Chondrocyte (in vitro differentiated cells): ENCODE data around the gene LRRC55. TPM values are rescaled to one million over a fixed set of nuclear protein-coding genes. Genes with fewer than 3 reads are reported as not detected.

Experiments used
- DNase-seq: peaks from one replicate; pipeline ENCODE4 v3.0.0; 2021; ENCODE audit warnings: mixed read lengths, low spot score
- H3K27ac Mint-ChIP-seq: one replicate; pipeline ENCODE4 v1.8.0; 2021; ENCODE audit warnings: mild to moderate bottlenecking, moderate library complexity, mixed read lengths; ENCODE audit not compliant: unreplicated experiment
- H3K27me3 Mint-ChIP-seq: 2 replicates; pipeline ENCODE4 v1.8.0; 2021; ENCODE audit warnings: low read depth, mixed read lengths
- H3K36me3 Mint-ChIP-seq: 2 replicates; pipeline ENCODE4 v1.8.0; 2021; ENCODE audit warnings: low read depth, mixed read lengths
- H3K4me1 Mint-ChIP-seq: 2 replicates; pipeline ENCODE4 v1.8.0; 2021; ENCODE audit warnings: low read depth, mild to moderate bottlenecking, mixed read lengths
- H3K4me3 Mint-ChIP-seq: one replicate; pipeline ENCODE4 v1.8.0; 2021; ENCODE audit warnings: mild to moderate bottlenecking, moderate library complexity, mixed read lengths; ENCODE audit not compliant: unreplicated experiment
- H3K9me3 Mint-ChIP-seq: 2 replicates; pipeline ENCODE4 v1.8.0; 2021; ENCODE audit warnings: low read depth, mixed read lengths
- CTCF ChIP-seq: fragments of 200-600 bp; sonication (generic); IDR thresholded peaks from 2 replicates; pipeline ENCODE4 v1.5.0; 2021; ENCODE audit warnings: antibody characterized with exemption, mild to moderate bottlenecking, moderate library complexity
- total RNA-seq: library from RNA; stranded (reverse); gene quantifications from 3 replicates; pipeline ENCODE4 v1.2.1, GENCODE V29; 2021

The LRRC55 gene
- total RNA-seq, 1 donor from 2014 or later: not detected

- DNase-seq: no peak
- no peaks in the 10 kb centered on the region for H3K4me1 Mint-ChIP-seq
- H3K27me3 Mint-ChIP-seq: peaks cover 21% of the 10 kb centered on the region
- no peak for TF ChIP-seq CTCF
- H3K36me3 Mint-ChIP-seq: no peaks in the 10 kb centered on the region
- no peak overlapping the region for H3K4me3 Mint-ChIP-seq
- no peak overlapping the region for H3K27ac Mint-ChIP-seq
- peaks cover 2% of the 10 kb centered on the region for H3K9me3 Mint-ChIP-seq
These were observed 42.4 kb downstream of the LRRC55 start for GRCh38 chr11:57224128-57224527.

GRCh38 chr11:57224537-57224936, 42.8 kb downstream of the LRRC55 start:
- H3K9me3 Mint-ChIP-seq: peaks cover 2% of the 10 kb centered on the region
- H3K27ac Mint-ChIP-seq: no peak overlapping the region
- H3K27me3 Mint-ChIP-seq: peaks cover 23% of the 10 kb centered on the region
- H3K36me3 Mint-ChIP-seq: no peaks in the 10 kb centered on the region
- TF ChIP-seq CTCF: no peak
- no peak overlapping the region for H3K4me3 Mint-ChIP-seq
- no peaks in the 10 kb centered on the region for H3K4me1 Mint-ChIP-seq
- no peak for DNase-seq

- Mint-ChIP-seq H3K4me3 (no peak overlapping the region), H3K27me3 (peaks cover 52% of the 10 kb centered on the region), H3K9me3 (peaks cover 2% of the 10 kb centered on the region), H3K36me3 (no peaks in the 10 kb centered on the region), H3K27ac (no peak overlapping the region), H3K4me1 (no peaks in the 10 kb centered on the region)
- DNase-seq: no peak
- no peak for TF ChIP-seq CTCF
These were observed 46.8 kb downstream of the LRRC55 start for GRCh38 chr11:57228600-57228999.

- no peak for TF ChIP-seq CTCF
- no peaks in the 10 kb centered on the region for H3K36me3 Mint-ChIP-seq
- H3K27me3 Mint-ChIP-seq: peaks cover 67% of the 10 kb centered on the region
- H3K9me3 Mint-ChIP-seq: peaks cover 2% of the 10 kb centered on the region
- no peak for DNase-seq
- H3K27ac Mint-ChIP-seq: no peak overlapping the region
- H3K4me1 Mint-ChIP-seq: no peaks in the 10 kb centered on the region
- no peak overlapping the region for H3K4me3 Mint-ChIP-seq
These were observed 48.6 kb downstream of the LRRC55 start for GRCh38 chr11:57230316-57230715.

DNA sequence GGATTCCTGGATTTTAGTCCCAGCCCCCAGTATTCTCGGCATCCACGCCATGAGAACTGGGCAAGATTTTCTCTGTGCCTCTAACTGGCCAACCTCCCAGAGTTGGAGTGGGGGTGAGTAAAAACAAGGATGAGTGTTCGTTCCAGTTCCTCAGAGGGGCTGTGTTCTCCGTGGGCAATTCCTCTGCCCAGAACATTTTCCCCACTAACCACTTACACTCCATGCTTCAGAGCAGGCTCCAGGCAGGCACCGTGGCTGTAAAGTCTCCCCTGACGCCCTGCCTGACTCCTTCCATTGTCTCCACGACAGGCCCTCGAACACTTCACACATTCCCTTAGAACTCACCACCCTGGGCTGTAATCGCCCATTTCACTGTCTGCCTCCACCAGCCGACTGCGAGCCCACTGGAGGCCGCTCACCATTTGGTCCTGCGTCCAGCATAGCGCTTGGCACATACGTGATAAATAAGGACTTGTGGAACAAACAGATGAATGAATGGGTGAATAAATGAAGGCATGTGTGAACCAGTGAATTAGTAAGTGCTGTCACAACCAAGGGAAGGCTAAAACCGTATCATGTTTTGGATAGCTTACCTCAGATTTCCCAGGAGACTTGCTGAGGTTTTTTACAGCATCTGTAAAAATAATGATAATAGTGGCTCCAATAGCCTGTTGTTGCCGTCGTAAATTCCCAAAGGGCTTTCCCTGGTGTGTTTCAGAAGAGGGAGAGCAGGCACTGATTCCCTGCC, 49.2 kb downstream of the LRRC55 start:
- no peak overlapping the region for H3K27ac Mint-ChIP-seq
- peaks cover 70% of the 10 kb centered on the region for H3K27me3 Mint-ChIP-seq
- H3K4me3 Mint-ChIP-seq: no peak overlapping the region
- no peaks in the 10 kb centered on the region for H3K36me3 Mint-ChIP-seq
- no peak for TF ChIP-seq CTCF
- no peaks in the 10 kb centered on the region for H3K4me1 Mint-ChIP-seq
- H3K9me3 Mint-ChIP-seq: no peaks in the 10 kb centered on the region
- no peak for DNase-seq
